ENCODE measurements around the gene PLCB1. TPM values are rescaled to one million over a fixed set of nuclear protein-coding genes. Genes with fewer than 3 reads are reported as not detected.

The PLCB1 gene
- polyA plus RNA-seq, 1 donor (not counting 4 experiments of a cell fraction or from before 2014, with no cell fraction given), result 0.37 TPM

DNA sequence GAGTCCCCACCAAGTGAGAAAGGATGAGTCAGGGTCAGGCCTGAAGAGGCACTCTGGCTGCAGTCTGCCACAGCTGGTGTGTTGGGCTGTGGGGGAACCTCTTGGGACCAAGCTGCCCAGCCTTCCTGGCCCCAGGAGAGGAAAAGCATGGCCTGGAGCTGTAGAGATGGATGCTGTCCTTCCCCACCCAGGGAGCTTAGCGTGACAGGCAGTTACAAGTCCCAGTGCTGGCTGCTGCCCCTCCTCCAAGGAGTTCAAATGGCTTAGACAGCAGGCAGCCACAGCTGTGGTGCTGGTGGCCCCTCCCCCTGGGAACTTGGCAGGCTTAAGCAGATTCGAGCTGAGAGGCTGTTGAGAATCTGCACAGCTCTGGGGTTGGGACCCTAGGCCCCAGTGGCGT, 253.2 kb downstream of the PLCB1 start:
- no peak overlapping the region for H2AFZ ChIP-seq (ENCODE audit: control insufficient read depth, low read length)
- no peak for FAIRE-seq
- dilution Hi-C loops (cut with MboI; ENCODE audit: extremely low pct_ligation_motif_present, low sequenced_read_pairs), result no loop called here
- no peak overlapping the region for H3K27ac ChIP-seq (ENCODE audit: control insufficient read depth, insufficient read depth, low read length)
- no peak overlapping the region for H3K9ac ChIP-seq (ENCODE audit: control insufficient read depth, extremely low read depth, insufficient read depth, low read length)
- H3K9me3 ChIP-seq (ENCODE audit: control insufficient read depth, low read depth, low read length), result no peaks in the 10 kb centered on the region
- H3K79me2 ChIP-seq (ENCODE audit: control insufficient read depth, insufficient read depth, low read length), result no peaks in the 10 kb centered on the region
- H3K9me1 ChIP-seq (ENCODE audit: control insufficient read depth, extremely low read depth, insufficient read depth, low read length), result no peaks in the 10 kb centered on the region
- no peak for DNase-seq (ENCODE audit: low read depth, low spot score)
- no peak overlapping the region for H3K4me2 ChIP-seq (ENCODE audit: control insufficient read depth, extremely low read depth, insufficient read depth, low read depth, low read length)
- no peaks in the 10 kb centered on the region for H3K27me3 ChIP-seq (ENCODE audit: control insufficient read depth, extremely low read depth, insufficient read depth, low read length)
- no peak overlapping the region for H3K4me3 ChIP-seq (ENCODE audit: control insufficient read depth in 2 of 3, extremely low read depth in 1 of 3, insufficient read depth in 2 of 3, low read depth in 1 of 3, low read length in 3 of 3)
- no peaks in the 10 kb centered on the region for H3K4me1 ChIP-seq (ENCODE audit: control insufficient read depth, extremely low read depth, insufficient read depth, low read length)
- H4K20me1 ChIP-seq (ENCODE audit: control insufficient read depth, extremely low read depth, insufficient read depth, low read length), result no peaks in the 10 kb centered on the region
- H3K36me3 ChIP-seq (ENCODE audit: control insufficient read depth in 2 of 2, extremely low read depth in 1 of 2, insufficient read depth in 2 of 2, low read length in 2 of 2), result no peaks in the 10 kb centered on the region
- TF ChIP-seq, protein P1, sequence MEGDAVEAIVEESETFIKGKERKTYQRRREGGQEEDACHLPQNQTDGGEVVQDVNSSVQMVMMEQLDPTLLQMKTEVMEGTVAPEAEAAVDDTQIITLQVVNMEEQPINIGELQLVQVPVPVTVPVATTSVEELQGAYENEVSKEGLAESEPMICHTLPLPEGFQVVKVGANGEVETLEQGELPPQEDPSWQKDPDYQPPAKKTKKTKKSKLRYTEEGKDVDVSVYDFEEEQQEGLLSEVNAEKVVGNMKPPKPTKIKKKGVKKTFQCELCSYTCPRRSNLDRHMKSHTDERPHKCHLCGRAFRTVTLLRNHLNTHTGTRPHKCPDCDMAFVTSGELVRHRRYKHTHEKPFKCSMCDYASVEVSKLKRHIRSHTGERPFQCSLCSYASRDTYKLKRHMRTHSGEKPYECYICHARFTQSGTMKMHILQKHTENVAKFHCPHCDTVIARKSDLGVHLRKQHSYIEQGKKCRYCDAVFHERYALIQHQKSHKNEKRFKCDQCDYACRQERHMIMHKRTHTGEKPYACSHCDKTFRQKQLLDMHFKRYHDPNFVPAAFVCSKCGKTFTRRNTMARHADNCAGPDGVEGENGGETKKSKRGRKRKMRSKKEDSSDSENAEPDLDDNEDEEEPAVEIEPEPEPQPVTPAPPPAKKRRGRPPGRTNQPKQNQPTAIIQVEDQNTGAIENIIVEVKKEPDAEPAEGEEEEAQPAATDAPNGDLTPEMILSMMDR (optimal IDR thresholded peaks at IDR 0.05 in 1 of 3, IDR thresholded peaks at IDR 0.05 in 1 of 3, conservative IDR thresholded peaks at IDR 0.05 in 1 of 3; ENCODE audit: extremely low read depth in 1 of 3, insufficient read depth in 2 of 3, low read length in 3 of 3), result no peak
- no peak for TF ChIP-seq EZH2 (IDR thresholded peaks at IDR 0.05; ENCODE audit: low read length)

DNA sequence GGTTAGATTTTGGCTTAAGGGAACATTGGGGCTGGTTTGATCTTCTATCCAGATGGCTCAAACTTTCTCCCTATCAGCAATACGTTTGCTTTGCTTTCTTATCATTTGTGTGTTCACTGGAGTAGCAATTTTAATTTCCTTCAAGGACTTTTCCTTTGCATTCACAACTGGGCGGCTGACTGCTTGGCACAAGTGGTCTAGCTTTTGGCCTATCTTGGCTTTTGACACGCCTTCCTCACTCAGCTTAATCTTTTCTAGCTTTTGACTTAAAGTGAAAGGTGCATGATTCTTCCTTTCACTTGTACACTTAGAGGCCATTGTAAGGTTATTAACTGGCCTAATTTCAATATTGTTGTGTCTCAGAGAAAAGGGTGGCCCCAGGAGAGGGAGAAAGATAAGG, 254.9 kb downstream of the PLCB1 start:
- H3K36me3 ChIP-seq (ENCODE audit: control insufficient read depth in 2 of 2, extremely low read depth in 1 of 2, insufficient read depth in 2 of 2, low read length in 2 of 2), result no peaks in the 10 kb centered on the region
- DNase-seq (ENCODE audit: low read depth, low spot score), result no peak
- H3K4me2 ChIP-seq (ENCODE audit: control insufficient read depth, extremely low read depth, insufficient read depth, low read depth, low read length), result no peak overlapping the region
- no peak overlapping the region for H3K9ac ChIP-seq (ENCODE audit: control insufficient read depth, extremely low read depth, insufficient read depth, low read length)
- H3K4me3 ChIP-seq (ENCODE audit: control insufficient read depth in 2 of 3, extremely low read depth in 1 of 3, insufficient read depth in 2 of 3, low read depth in 1 of 3, low read length in 3 of 3), result no peak overlapping the region
- no peaks in the 10 kb centered on the region for H3K27me3 ChIP-seq (ENCODE audit: control insufficient read depth, extremely low read depth, insufficient read depth, low read length)
- no peaks in the 10 kb centered on the region for H3K9me3 ChIP-seq (ENCODE audit: control insufficient read depth, low read depth, low read length)
- H3K9me1 ChIP-seq (ENCODE audit: control insufficient read depth, extremely low read depth, insufficient read depth, low read length), result no peaks in the 10 kb centered on the region
- H3K27ac ChIP-seq (ENCODE audit: control insufficient read depth, insufficient read depth, low read length), result no peak overlapping the region
- FAIRE-seq, result no peak
- no peaks in the 10 kb centered on the region for H3K79me2 ChIP-seq (ENCODE audit: control insufficient read depth, insufficient read depth, low read length)
- no peak overlapping the region for H2AFZ ChIP-seq (ENCODE audit: control insufficient read depth, low read length)
- no peak for TF ChIP-seq EZH2 (IDR thresholded peaks at IDR 0.05; ENCODE audit: low read length)
- TF ChIP-seq, protein P1 (optimal IDR thresholded peaks at IDR 0.05 in 1 of 3, IDR thresholded peaks at IDR 0.05 in 1 of 3, conservative IDR thresholded peaks at IDR 0.05 in 1 of 3; ENCODE audit: extremely low read depth in 1 of 3, insufficient read depth in 2 of 3, low read length in 3 of 3), result no peak
- dilution Hi-C loops (cut with MboI; ENCODE audit: extremely low pct_ligation_motif_present, low sequenced_read_pairs), result no loop called here
- H4K20me1 ChIP-seq (ENCODE audit: control insufficient read depth, extremely low read depth, insufficient read depth, low read length), result no peaks in the 10 kb centered on the region
- no peaks in the 10 kb centered on the region for H3K4me1 ChIP-seq (ENCODE audit: control insufficient read depth, extremely low read depth, insufficient read depth, low read length)

Measured in keratinocyte (primary cell).